OCI-LY1 (cell line): Measurements from ENCODE around the gene TRAPPC2L.

Experiments used
- H2AFZ ChIP-seq: fragments of 200-600 bp; sonication (generic), shearing (Covaris generic); 2 replicates; pipeline ENCODE4 v1.6.0; 2014; ENCODE audit warnings: antibody characterized with exemption, mild to moderate bottlenecking, low read length
- H3F3A ChIP-seq: fragments of 200-600 bp; sonication (generic), shearing (Covaris generic); 2 replicates; pipeline ENCODE4 v1.6.0; 2014; ENCODE audit warnings: mild to moderate bottlenecking, antibody characterized with exemption, low read length, moderate library complexity; ENCODE audit not compliant: insufficient read depth
- H3K27ac ChIP-seq: fragments of 200-600 bp; sonication (generic); 2 replicates; pipeline ENCODE4 v1.5.1; 2014; ENCODE audit warnings: low read length, mixed run types, mild to moderate bottlenecking, low read depth; ENCODE audit not compliant: poor library complexity, severe bottlenecking
- H3K27me3 ChIP-seq: fragments of 200-600 bp; sonication (generic); 2 replicates; pipeline ENCODE4 v1.6.0; 2014; ENCODE audit warnings: antibody characterized with exemption, mild to moderate bottlenecking, low read length, moderate library complexity; ENCODE audit not compliant: insufficient read depth
- H3K36me3 ChIP-seq: fragments of 200-600 bp; sonication (generic); 2 replicates; pipeline ENCODE4 v1.6.1; 2014; ENCODE audit warnings: mild to moderate bottlenecking, antibody characterized with exemption, low read length, moderate library complexity, mixed read lengths; ENCODE audit not compliant: insufficient read depth
- H3K4me1 ChIP-seq: fragments of 200-600 bp; sonication (generic); 2 replicates; pipeline ENCODE4 v1.5.1; 2014; ENCODE audit warnings: mild to moderate bottlenecking, low read length, moderate library complexity; ENCODE audit not compliant: insufficient read depth, severe bottlenecking
- H3K4me2 ChIP-seq: fragments of 200-600 bp; sonication (generic), shearing (Covaris generic); 2 replicates; pipeline ENCODE4 v1.6.1; 2014; ENCODE audit warnings: low read length
- H3K4me3 ChIP-seq: fragments of 200-600 bp; sonication (generic); 2 replicates; pipeline ENCODE4 v1.5.1; 2014; ENCODE audit warnings: low read length, low read depth, mild to moderate bottlenecking, mixed read lengths; ENCODE audit not compliant: poor library complexity, severe bottlenecking
- H3K79me2 ChIP-seq: fragments of 200-600 bp; shearing (Covaris generic); 2 replicates; pipeline ENCODE4 v1.6.1; 2016; ENCODE audit warnings: mixed run types, low read length, mixed read lengths; ENCODE audit not compliant: insufficient read depth
- H3K9ac ChIP-seq: fragments of 200-600 bp; sonication (generic), shearing (Covaris generic); 2 replicates; pipeline ENCODE4 v1.6.1; 2014; ENCODE audit warnings: mild to moderate bottlenecking, low read length, mixed read lengths
- H3K9me2 ChIP-seq: fragments of 200-600 bp; sonication (generic), shearing (Covaris generic); 2 replicates; pipeline ENCODE4 v1.6.1; 2014; ENCODE audit warnings: low read depth, mild to moderate bottlenecking, low read length, mixed read lengths
- H3K9me3 ChIP-seq: fragments of 200-600 bp; shearing (Covaris generic); 2 replicates; pipeline ENCODE4 v1.6.1; 2014; ENCODE audit warnings: low read length, mixed read lengths
- H4K20me1 ChIP-seq: fragments of 200-600 bp; sonication (generic), shearing (Covaris generic); 2 replicates; pipeline ENCODE4 v1.6.0; 2016; ENCODE audit warnings: mild to moderate bottlenecking, low read length; ENCODE audit not compliant: insufficient read depth
- CTCF ChIP-seq: fragments of 200-600 bp; sonication (generic), shearing (Covaris generic); IDR thresholded peaks from 2 replicates; pipeline ENCODE4 v1.5.1; 2017; ENCODE audit warnings: mild to moderate bottlenecking, antibody characterized with exemption, low read length, moderate library complexity, mixed read lengths
- EZH2 ChIP-seq: fragments of 200-600 bp; sonication (generic), shearing (Covaris generic); IDR thresholded peaks from 2 replicates; pipeline ENCODE4 v1.8.0; 2017; ENCODE audit warnings: borderline replicate concordance, mixed run types, mild to moderate bottlenecking, antibody characterized with exemption, low read length, moderate library complexity, mixed read lengths

The TRAPPC2L gene

DNA sequence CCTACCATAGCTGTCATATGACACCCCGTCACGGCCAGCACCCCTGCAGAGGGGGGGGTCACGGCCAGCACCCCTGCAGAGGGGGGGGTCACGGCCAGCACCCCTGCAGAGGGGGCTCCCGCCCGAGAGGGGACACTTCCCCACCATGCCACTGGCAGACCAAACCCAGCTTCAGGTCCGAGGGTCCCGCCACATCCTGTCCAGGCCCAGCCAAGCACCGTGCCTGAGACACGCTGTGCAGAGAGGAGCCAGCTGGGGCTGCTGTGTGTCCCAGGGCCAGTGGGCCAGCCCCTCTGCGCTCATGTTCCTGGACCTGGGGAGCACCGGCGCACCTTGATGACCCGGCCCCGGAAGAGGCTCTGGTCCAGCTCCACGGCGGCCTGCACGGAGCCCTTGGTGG is 7.6 kb downstream of the TRAPPC2L start:
- no peak for TF ChIP-seq CTCF
- TF ChIP-seq EZH2: no peak
- Histone ChIP-seq H3K4me2 (no peak overlapping the region), H3K27ac (no peak overlapping the region), H3K4me3 (no peak overlapping the region), H4K20me1 (no peaks in the 10 kb centered on the region), H3K9me2 (no peaks in the 10 kb centered on the region), H2AFZ (no peak overlapping the region), H3K4me1 (peaks cover 6% of the 10 kb centered on the region), H3K9me3 (no peaks in the 10 kb centered on the region), H3K9ac (no peak overlapping the region), H3K27me3 (peaks cover 8% of the 10 kb centered on the region; the same call in 1 of the 2 replicates), H3K79me2 (no peaks in the 10 kb centered on the region), H3F3A (no peaks in the 10 kb centered on the region), H3K36me3 (peaks cover 22% of the 10 kb centered on the region)

- H3K27me3 ChIP-seq: peaks cover 10% of the 10 kb centered on the region; the same call in 1 of the 2 replicates
- H2AFZ ChIP-seq: no peak overlapping the region
- H3K4me3 ChIP-seq: no peak overlapping the region
- H3F3A ChIP-seq: no peaks in the 10 kb centered on the region
- H4K20me1 ChIP-seq: no peaks in the 10 kb centered on the region
- no peak overlapping the region for H3K27ac ChIP-seq
- peaks cover 14% of the 10 kb centered on the region for H3K36me3 ChIP-seq
- H3K9me2 ChIP-seq: no peaks in the 10 kb centered on the region
- H3K4me1 ChIP-seq: no peaks in the 10 kb centered on the region
- H3K4me2 ChIP-seq: no peak overlapping the region
- H3K9ac ChIP-seq: no peak overlapping the region
- no peaks in the 10 kb centered on the region for H3K9me3 ChIP-seq
- no peaks in the 10 kb centered on the region for H3K79me2 ChIP-seq
- TF ChIP-seq CTCF (no peak), EZH2 (no peak)
Measured at GRCh38 chr16:88865310-88865709, 8.4 kb downstream of the TRAPPC2L start.

GRCh38 chr16:88865742-88866141 is 8.8 kb downstream of the TRAPPC2L start:
- no peak overlapping the region for H3K9ac ChIP-seq
- peaks cover 9% of the 10 kb centered on the region; the same call in 1 of the 2 replicates for H3K36me3 ChIP-seq
- no peaks in the 10 kb centered on the region for H3K4me1 ChIP-seq
- H4K20me1 ChIP-seq: no peaks in the 10 kb centered on the region
- H3K9me3 ChIP-seq: no peaks in the 10 kb centered on the region
- no peak overlapping the region for H3K27ac ChIP-seq
- no peaks in the 10 kb centered on the region for H3K9me2 ChIP-seq
- no peak overlapping the region for H3K4me2 ChIP-seq
- no peak overlapping the region for H2AFZ ChIP-seq
- peaks cover 14% of the 10 kb centered on the region for H3K27me3 ChIP-seq
- H3K4me3 ChIP-seq: no peak overlapping the region
- H3F3A ChIP-seq: no peaks in the 10 kb centered on the region
- H3K79me2 ChIP-seq: no peaks in the 10 kb centered on the region
- TF ChIP-seq CTCF (no peak), EZH2 (no peak)
